22Rv1 (cell line): Measurements from ENCODE around the gene UBE2L5.

ENCODE experiments used
- H3K27ac ChIP-seq: fragments of 450-650 bp; 2 replicates; pipeline ENCODE4 v1.5.1; 2017
- ZFX ChIP-seq: fragments of 450-650 bp; IDR thresholded peaks from 2 replicates; pipeline ENCODE4 v1.6.1; 2017; ENCODE audit warnings: antibody characterized with exemption, borderline replicate concordance
- TF ChIP-seq, protein P1 (sequence below): fragments of 450-650 bp; IDR thresholded peaks from 2 replicates; pipeline ENCODE4 v1.5.1; 2017; ENCODE audit warnings: mild to moderate bottlenecking

UBE2L5 gene

DNA sequence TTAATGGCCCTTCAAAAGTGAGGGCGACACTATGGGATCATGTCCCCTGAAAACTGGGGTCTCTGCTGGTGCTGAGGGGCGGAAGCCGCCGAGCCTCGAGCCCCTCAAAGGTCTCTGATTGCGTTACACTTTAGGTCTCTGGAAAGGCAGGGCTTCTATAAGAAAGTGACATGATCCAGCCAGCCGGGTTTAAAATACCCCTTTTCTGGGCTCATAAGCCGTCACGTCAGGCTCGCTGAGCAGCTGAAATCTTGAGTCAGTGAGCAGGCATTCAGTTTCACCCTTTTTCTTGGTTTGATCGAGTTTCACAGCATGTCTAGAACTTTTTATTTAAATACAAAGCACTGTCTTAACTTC is 44.0 kb downstream of the UBE2L5 start:
- TF ChIP-seq, protein P1, sequence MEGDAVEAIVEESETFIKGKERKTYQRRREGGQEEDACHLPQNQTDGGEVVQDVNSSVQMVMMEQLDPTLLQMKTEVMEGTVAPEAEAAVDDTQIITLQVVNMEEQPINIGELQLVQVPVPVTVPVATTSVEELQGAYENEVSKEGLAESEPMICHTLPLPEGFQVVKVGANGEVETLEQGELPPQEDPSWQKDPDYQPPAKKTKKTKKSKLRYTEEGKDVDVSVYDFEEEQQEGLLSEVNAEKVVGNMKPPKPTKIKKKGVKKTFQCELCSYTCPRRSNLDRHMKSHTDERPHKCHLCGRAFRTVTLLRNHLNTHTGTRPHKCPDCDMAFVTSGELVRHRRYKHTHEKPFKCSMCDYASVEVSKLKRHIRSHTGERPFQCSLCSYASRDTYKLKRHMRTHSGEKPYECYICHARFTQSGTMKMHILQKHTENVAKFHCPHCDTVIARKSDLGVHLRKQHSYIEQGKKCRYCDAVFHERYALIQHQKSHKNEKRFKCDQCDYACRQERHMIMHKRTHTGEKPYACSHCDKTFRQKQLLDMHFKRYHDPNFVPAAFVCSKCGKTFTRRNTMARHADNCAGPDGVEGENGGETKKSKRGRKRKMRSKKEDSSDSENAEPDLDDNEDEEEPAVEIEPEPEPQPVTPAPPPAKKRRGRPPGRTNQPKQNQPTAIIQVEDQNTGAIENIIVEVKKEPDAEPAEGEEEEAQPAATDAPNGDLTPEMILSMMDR = no peak
- no peak for TF ChIP-seq ZFX
- H3K27ac ChIP-seq = peak overlapping the region; percentile 99

- H3K27ac ChIP-seq = peak overlapping the region; percentile 99
- no peak for TF ChIP-seq ZFX
- TF ChIP-seq, protein P1 = no peak
Measured at GRCh38 chr13:30466841-30467252, 44.6 kb downstream of the UBE2L5 start.

DNA sequence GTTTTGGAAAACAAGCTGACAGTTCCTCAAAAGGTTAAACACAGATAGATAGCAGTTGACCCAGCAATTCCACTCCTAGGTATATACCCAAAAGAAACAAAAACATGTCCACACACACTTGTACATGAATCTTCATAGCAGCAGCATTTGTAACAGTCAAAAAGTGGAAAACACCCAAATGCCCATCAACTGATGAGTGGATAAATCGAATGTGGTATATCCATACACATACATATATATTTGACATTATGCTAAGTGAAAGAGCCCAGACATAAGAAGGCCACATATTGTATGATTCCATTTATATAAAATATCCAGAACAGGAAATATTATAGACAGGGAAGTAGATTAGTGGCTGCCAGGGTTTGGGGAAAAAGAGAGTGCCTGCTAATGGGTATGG is 51.4 kb downstream of the UBE2L5 start:
- no peak overlapping the region for H3K27ac ChIP-seq
- TF ChIP-seq, protein P1 = no peak
- no peak for TF ChIP-seq ZFX

- H3K27ac ChIP-seq = no peak overlapping the region
- TF ChIP-seq, protein P1 = no peak
- no peak for TF ChIP-seq ZFX
Measured at GRCh38 chr13:30477346-30478195, 55.3 kb downstream of the UBE2L5 start.
